Caco-2 (cell line): ENCODE results near the gene SPATA24. TPM values are rescaled to one million over a fixed set of nuclear protein-coding genes. Genes with fewer than 3 reads are reported as not detected.

Experiments used
- BruUV-seq: library from RNA; stranded (reverse); fragments of 400-500 nt; replicated peaks from 2 replicates; lab custom pipeline; 2021; lab: Mats Ljungman, UMichigan
- CTCF ChIA-PET: fragments of 300-600 bp; sonication (Branson Sonifier 250); formaldehyde crosslinking; loops from one replicate; lab custom pipeline; 2022; ENCODE audit warnings: antibody characterized with exemption; lab: Charles Lee
- POLR2A ChIA-PET: fragments of 300-600 bp; sonication (Branson Sonifier 250); formaldehyde crosslinking; loops from one replicate; lab custom pipeline; 2022; ENCODE audit warnings: antibody characterized with exemption; lab: Charles Lee
- DNase-seq, 2 experiments: peaks; one replicate each; pipeline versions ENCODE4 v3.0.0 to v3.0.0-alpha.2; 2020 to 2022
- H3K27me3 ChIP-seq: replicated peaks from 2 replicates; pipeline ENCODE4 v1.6.0; 2011; ENCODE audit warnings: low read length; ENCODE audit not compliant: control insufficient read depth, insufficient read depth
- H3K36me3 ChIP-seq: 2 replicates; pipeline ENCODE4 v1.5.1; 2011; ENCODE audit warnings: low read length; ENCODE audit not compliant: control insufficient read depth, insufficient read depth
- H3K4me1 ChIP-seq: fragments of 250-450 bp; sonication (Bioruptor Pico); 2 replicates; pipeline ENCODE4 v1.5.1; 2020; ENCODE audit warnings: mild to moderate bottlenecking
- H3K4me3 ChIP-seq: 2 replicates; pipeline ENCODE4 v1.5.1; 2011; ENCODE audit warnings: low read depth, mild to moderate bottlenecking, control low read depth, low read length
- H3K9me3 ChIP-seq: fragments of 250-450 bp; sonication (Bioruptor Pico); 2 replicates; pipeline ENCODE4 v1.5.1; 2020; ENCODE audit warnings: mild to moderate bottlenecking, moderate library complexity
- H3K27ac Mint-ChIP-seq: one replicate; pipeline ENCODE4 v1.8.0; 2022; ENCODE audit warnings: mixed read lengths; ENCODE audit not compliant: unreplicated experiment
- H3K27me3 Mint-ChIP-seq: one replicate; pipeline ENCODE4 v1.8.0; 2022; ENCODE audit warnings: mixed read lengths; ENCODE audit not compliant: insufficient read depth, unreplicated experiment
- H3K36me3 Mint-ChIP-seq: one replicate; pipeline ENCODE4 v1.8.0; 2022; ENCODE audit warnings: mild to moderate bottlenecking, mixed read lengths; ENCODE audit not compliant: insufficient read depth, unreplicated experiment
- H3K4me1 Mint-ChIP-seq: one replicate; pipeline ENCODE4 v1.8.0; 2022; ENCODE audit warnings: low read depth, mixed read lengths; ENCODE audit not compliant: unreplicated experiment
- H3K4me3 Mint-ChIP-seq: one replicate; pipeline ENCODE4 v1.8.0; 2022; ENCODE audit warnings: mild to moderate bottlenecking, moderate library complexity, mixed read lengths; ENCODE audit not compliant: unreplicated experiment
- H3K9me3 Mint-ChIP-seq: one replicate; pipeline ENCODE4 v1.8.0; 2022; ENCODE audit warnings: mixed read lengths; ENCODE audit not compliant: unreplicated experiment
- CTCF ChIP-seq, 2 experiments: fragments of 200-600 bp in 1 of 2; IDR thresholded peaks; 1 replicate in 1 of 2; 2 replicates in 1 of 2; pipeline versions ENCODE4 v1.5.1 to v1.8.0; 2011 to 2022; ENCODE audit warnings: antibody characterized with exemption in 1 of 2, control low read depth in 1 of 2, inconsistent platforms in 1 of 2, low read depth in 1 of 2, low read length in 1 of 2, mild to moderate bottlenecking in 1 of 2, moderate library complexity in 1 of 2; ENCODE audit not compliant: insufficient read depth in 1 of 2, severe bottlenecking in 1 of 2, unreplicated experiment in 1 of 2
- intact Hi-C: fragments of 100-400 bp; cut with micrococcal nuclease; formaldehyde crosslinking; loops from one replicate; pipeline ENCODE4 v1.10.0; 2022; ENCODE audit not compliant: unreplicated experiment
- total RNA-seq: library from RNA; stranded (reverse); gene quantifications from 2 replicates; pipeline ENCODE4 v1.2.3, GENCODE V29; 2022

The SPATA24 gene
- total RNA-seq, 1 experiment from 2014 or later: 10.1 TPM

- peak overlapping the region; percentile 5 for H3K27ac Mint-ChIP-seq
- no peaks in the 10 kb centered on the region for H3K27me3 ChIP-seq
- ChIA-PET POLR2A (interaction anchor here (0.5 kb wide), 1 partner anchor 152 kb away, joined by 3 read pairs; no protein-coding TSS in a partner anchor), CTCF (interaction anchor here (0.6 to 4.2 kb wide), 6 partner anchors 9 to 218 kb away, joined by 3 to 36 read pairs (median 3); partner anchors contain the start of gene SPATA24)
- H3K9me3 ChIP-seq: no peaks in the 10 kb centered on the region
- no peak overlapping the region for H3K4me3 ChIP-seq
- no peak for DNase-seq
- no peaks in the 10 kb centered on the region for H3K36me3 ChIP-seq
- no peaks in the 10 kb centered on the region for H3K27me3 Mint-ChIP-seq
- TF ChIP-seq CTCF (IDR thresholded peaks at IDR 0.05; ENCODE audit: insufficient read depth in 1 of 2, low read depth in 1 of 2, low read length in 1 of 2, severe bottlenecking in 1 of 2, unreplicated experiment in 1 of 2): no peak
- no peak overlapping the region for H3K4me3 Mint-ChIP-seq
- intact Hi-C loops: no loop called here
- no TSS peak for BruUV-seq
- H3K9me3 Mint-ChIP-seq: no peaks in the 10 kb centered on the region
- H3K4me1 ChIP-seq: no peaks in the 10 kb centered on the region
- H3K36me3 Mint-ChIP-seq: peaks cover 8% of the 10 kb centered on the region
- peaks cover 6% of the 10 kb centered on the region for H3K4me1 Mint-ChIP-seq
These were observed 15.6 kb upstream of the SPATA24 start for GRCh38 chr5:139419226-139420192.

GRCh38 chr5:139418793-139419192 lies 14.9 kb upstream of the SPATA24 start:
- H3K4me3 ChIP-seq: no peak overlapping the region
- Mint-ChIP-seq H3K9me3 (no peaks in the 10 kb centered on the region), H3K27ac (no peak overlapping the region), H3K27me3 (no peaks in the 10 kb centered on the region), H3K4me3 (no peak overlapping the region), H3K36me3 (peaks cover 8% of the 10 kb centered on the region), H3K4me1 (peaks cover 6% of the 10 kb centered on the region)
- DNase-seq: no peak
- TF ChIP-seq CTCF (IDR thresholded peaks at IDR 0.05; ENCODE audit: insufficient read depth in 1 of 2, low read depth in 1 of 2, low read length in 1 of 2, severe bottlenecking in 1 of 2, unreplicated experiment in 1 of 2): no peak
- H3K9me3 ChIP-seq: no peaks in the 10 kb centered on the region
- H3K4me1 ChIP-seq: no peaks in the 10 kb centered on the region
- H3K36me3 ChIP-seq: no peaks in the 10 kb centered on the region
- BruUV-seq: no TSS peak
- ChIA-PET CTCF (interaction anchor here (0.6 to 4.2 kb wide), 3 partner anchors 15 to 95 kb away, joined by 3 to 36 read pairs (median 3); no protein-coding TSS in a partner anchor), POLR2A (no interaction called here)
- intact Hi-C loops: no loop called here
- no peaks in the 10 kb centered on the region for H3K27me3 ChIP-seq

GRCh38 chr5:139417214-139417613 lies 13.3 kb upstream of the SPATA24 start:
- POLR2A ChIA-PET: no interaction called here
- no peak overlapping the region for H3K4me3 Mint-ChIP-seq
- CTCF ChIA-PET: no interaction called here
- DNase-seq: no peak
- no peak overlapping the region for H3K27ac Mint-ChIP-seq
- no peaks in the 10 kb centered on the region for H3K4me1 ChIP-seq
- H3K27me3 Mint-ChIP-seq: no peaks in the 10 kb centered on the region
- no peaks in the 10 kb centered on the region for H3K9me3 ChIP-seq
- H3K4me1 Mint-ChIP-seq: peaks cover 2% of the 10 kb centered on the region
- no peak overlapping the region for H3K4me3 ChIP-seq
- BruUV-seq: no TSS peak
- intact Hi-C loops: no loop called here
- H3K27me3 ChIP-seq: no peaks in the 10 kb centered on the region
- peaks cover 3% of the 10 kb centered on the region for H3K36me3 Mint-ChIP-seq
- TF ChIP-seq CTCF (IDR thresholded peaks at IDR 0.05; ENCODE audit: insufficient read depth in 1 of 2, low read depth in 1 of 2, low read length in 1 of 2, severe bottlenecking in 1 of 2, unreplicated experiment in 1 of 2): no peak
- H3K9me3 Mint-ChIP-seq: no peaks in the 10 kb centered on the region
- no peaks in the 10 kb centered on the region for H3K36me3 ChIP-seq
